ENCODE measurements around the gene MZF1. TPM values are rescaled to one million over a fixed set of nuclear protein-coding genes. Genes with fewer than 3 reads are reported as not detected.
A peak's percentile ranks its signal among the peaks of the same experiment; 100 is the strongest.

The MZF1 gene
- total and polyA plus RNA-seq, 9 of the 15 experiments (the other 6 are each of a cell fraction or from before 2014, with no cell fraction given), result 0.31 to 29.3 (median 11.5) TPM

GRCh38 chr19:58585442-58586132 is 12.5 kb upstream of the MZF1 start (continued):
- TF ChIP-seq ZNF79 (CRISPR knock-in tag; IDR thresholded peaks at IDR 0.05; ENCODE audit: low read depth) (no peak), ZNF445 (CRISPR knock-in tag; IDR thresholded peaks at IDR 0.05; ENCODE audit: low read depth) (no peak), STAT5A (IDR thresholded peaks at IDR 0.05; ENCODE audit: borderline replicate concordance, low read length) (no peak), MTA2 (IDR thresholded peaks at IDR 0.05; ENCODE audit: low read depth) (peak; percentile 27; the same call in 1 of the 2 replicates), GATAD2A (IDR thresholded peaks at IDR 0.05) (0 out of 2 replicates have a peak, but pooled peaks have one; percentile 26), TCF7L2 (IDR thresholded peaks at IDR 0.05; ENCODE audit: low read depth, low read length) (no peak), POLR2A (conservative IDR thresholded peaks at IDR 0.05) (no peak), XRCC5 (IDR thresholded peaks at IDR 0.05; ENCODE audit: low read depth, low read length) (no peak), ELK3 (CRISPR knock-in tag; IDR thresholded peaks at IDR 0.05) (no peak), NCOA1 (IDR thresholded peaks at IDR 0.05; ENCODE audit: low read depth) (no peak), SNRNP70 (optimal IDR thresholded peaks at IDR 0.05; ENCODE audit: low read depth, low read length) (no peak), NR4A1 (CRISPR knock-in tag; IDR thresholded peaks at IDR 0.05) (no peak), NR4A1 (tag; IDR thresholded peaks at IDR 0.05) (no peak), HDAC6 (IDR thresholded peaks at IDR 0.05; ENCODE audit: low read depth, low read length) (no peak), ZNF584 (CRISPR knock-in tag; IDR thresholded peaks at IDR 0.05; ENCODE audit: low read depth) (no peak), ZNF274 (IDR thresholded peaks at IDR 0.05; ENCODE audit: borderline replicate concordance, low read depth, low read length) (no peak), HINFP (tag; conservative IDR thresholded peaks at IDR 0.05; ENCODE audit: low read depth) (no peak), FOXP4 (CRISPR knock-in tag; IDR thresholded peaks at IDR 0.05; ENCODE audit: borderline replicate concordance) (no peak), POU5F1 (IDR thresholded peaks at IDR 0.05; ENCODE audit: borderline replicate concordance, low read depth, low read length, partially characterized antibody) (no peak), MIER1 (IDR thresholded peaks at IDR 0.05; ENCODE audit: low read depth) (no peak), TGIF2 (CRISPR knock-in tag; IDR thresholded peaks at IDR 0.05) (no peak), CBX1 (IDR thresholded peaks at IDR 0.05; ENCODE audit: low read depth) (no peak), HMGN3 (IDR thresholded peaks at IDR 0.05; ENCODE audit: borderline replicate concordance, extremely low read depth, insufficient read length, low read depth, low read length) (no peak), ZBTB43 (CRISPR knock-in tag; IDR thresholded peaks at IDR 0.05) (no peak), MAFF (IDR thresholded peaks at IDR 0.05; ENCODE audit: low read length) (no peak)

All from K562 (cell line).